Measurements from ENCODE around the gene NOTCH2. TPM values are rescaled to one million over a fixed set of nuclear protein-coding genes. Genes with fewer than 3 reads are reported as not detected.

The NOTCH2 gene
- total and polyA plus RNA-seq, 2 experiments from 2014 or later: 8.5 to 56.6 TPM

DNA sequence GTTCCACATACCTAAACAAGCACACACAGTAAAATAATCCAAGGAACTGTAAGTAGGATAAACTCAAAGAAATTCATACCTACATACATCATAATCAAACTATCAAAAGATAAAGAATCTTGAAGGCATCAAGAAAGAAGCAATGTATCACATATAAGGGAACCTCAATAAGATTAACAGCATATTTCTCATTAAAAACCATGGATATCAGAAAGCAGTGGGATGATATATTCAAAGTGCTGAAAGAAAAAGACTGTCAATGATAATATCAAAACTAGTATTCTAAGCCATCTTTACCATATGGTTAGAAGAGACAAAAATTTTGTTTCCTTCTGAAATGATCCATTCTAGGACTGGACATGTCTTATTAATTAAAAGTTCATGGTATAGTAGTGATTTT lies 136.1 kb downstream of the NOTCH2 start (continued):
- TF ChIP-seq, protein P1, sequence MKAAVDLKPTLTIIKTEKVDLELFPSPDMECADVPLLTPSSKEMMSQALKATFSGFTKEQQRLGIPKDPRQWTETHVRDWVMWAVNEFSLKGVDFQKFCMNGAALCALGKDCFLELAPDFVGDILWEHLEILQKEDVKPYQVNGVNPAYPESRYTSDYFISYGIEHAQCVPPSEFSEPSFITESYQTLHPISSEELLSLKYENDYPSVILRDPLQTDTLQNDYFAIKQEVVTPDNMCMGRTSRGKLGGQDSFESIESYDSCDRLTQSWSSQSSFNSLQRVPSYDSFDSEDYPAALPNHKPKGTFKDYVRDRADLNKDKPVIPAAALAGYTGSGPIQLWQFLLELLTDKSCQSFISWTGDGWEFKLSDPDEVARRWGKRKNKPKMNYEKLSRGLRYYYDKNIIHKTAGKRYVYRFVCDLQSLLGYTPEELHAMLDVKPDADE (IDR thresholded peaks at IDR 0.05): no peak
- TF ChIP-seq EZH2 (IDR thresholded peaks at IDR 0.05; ENCODE audit: low read depth, unreplicated experiment): no peak
- no peak for TF ChIP-seq NANOG (IDR thresholded peaks at IDR 0.05; ENCODE audit: borderline replicate concordance)
- no peak for TF ChIP-seq POLR2AphosphoS5 (IDR thresholded peaks at IDR 0.05; ENCODE audit: low read depth)
- TF ChIP-seq, protein P2, sequence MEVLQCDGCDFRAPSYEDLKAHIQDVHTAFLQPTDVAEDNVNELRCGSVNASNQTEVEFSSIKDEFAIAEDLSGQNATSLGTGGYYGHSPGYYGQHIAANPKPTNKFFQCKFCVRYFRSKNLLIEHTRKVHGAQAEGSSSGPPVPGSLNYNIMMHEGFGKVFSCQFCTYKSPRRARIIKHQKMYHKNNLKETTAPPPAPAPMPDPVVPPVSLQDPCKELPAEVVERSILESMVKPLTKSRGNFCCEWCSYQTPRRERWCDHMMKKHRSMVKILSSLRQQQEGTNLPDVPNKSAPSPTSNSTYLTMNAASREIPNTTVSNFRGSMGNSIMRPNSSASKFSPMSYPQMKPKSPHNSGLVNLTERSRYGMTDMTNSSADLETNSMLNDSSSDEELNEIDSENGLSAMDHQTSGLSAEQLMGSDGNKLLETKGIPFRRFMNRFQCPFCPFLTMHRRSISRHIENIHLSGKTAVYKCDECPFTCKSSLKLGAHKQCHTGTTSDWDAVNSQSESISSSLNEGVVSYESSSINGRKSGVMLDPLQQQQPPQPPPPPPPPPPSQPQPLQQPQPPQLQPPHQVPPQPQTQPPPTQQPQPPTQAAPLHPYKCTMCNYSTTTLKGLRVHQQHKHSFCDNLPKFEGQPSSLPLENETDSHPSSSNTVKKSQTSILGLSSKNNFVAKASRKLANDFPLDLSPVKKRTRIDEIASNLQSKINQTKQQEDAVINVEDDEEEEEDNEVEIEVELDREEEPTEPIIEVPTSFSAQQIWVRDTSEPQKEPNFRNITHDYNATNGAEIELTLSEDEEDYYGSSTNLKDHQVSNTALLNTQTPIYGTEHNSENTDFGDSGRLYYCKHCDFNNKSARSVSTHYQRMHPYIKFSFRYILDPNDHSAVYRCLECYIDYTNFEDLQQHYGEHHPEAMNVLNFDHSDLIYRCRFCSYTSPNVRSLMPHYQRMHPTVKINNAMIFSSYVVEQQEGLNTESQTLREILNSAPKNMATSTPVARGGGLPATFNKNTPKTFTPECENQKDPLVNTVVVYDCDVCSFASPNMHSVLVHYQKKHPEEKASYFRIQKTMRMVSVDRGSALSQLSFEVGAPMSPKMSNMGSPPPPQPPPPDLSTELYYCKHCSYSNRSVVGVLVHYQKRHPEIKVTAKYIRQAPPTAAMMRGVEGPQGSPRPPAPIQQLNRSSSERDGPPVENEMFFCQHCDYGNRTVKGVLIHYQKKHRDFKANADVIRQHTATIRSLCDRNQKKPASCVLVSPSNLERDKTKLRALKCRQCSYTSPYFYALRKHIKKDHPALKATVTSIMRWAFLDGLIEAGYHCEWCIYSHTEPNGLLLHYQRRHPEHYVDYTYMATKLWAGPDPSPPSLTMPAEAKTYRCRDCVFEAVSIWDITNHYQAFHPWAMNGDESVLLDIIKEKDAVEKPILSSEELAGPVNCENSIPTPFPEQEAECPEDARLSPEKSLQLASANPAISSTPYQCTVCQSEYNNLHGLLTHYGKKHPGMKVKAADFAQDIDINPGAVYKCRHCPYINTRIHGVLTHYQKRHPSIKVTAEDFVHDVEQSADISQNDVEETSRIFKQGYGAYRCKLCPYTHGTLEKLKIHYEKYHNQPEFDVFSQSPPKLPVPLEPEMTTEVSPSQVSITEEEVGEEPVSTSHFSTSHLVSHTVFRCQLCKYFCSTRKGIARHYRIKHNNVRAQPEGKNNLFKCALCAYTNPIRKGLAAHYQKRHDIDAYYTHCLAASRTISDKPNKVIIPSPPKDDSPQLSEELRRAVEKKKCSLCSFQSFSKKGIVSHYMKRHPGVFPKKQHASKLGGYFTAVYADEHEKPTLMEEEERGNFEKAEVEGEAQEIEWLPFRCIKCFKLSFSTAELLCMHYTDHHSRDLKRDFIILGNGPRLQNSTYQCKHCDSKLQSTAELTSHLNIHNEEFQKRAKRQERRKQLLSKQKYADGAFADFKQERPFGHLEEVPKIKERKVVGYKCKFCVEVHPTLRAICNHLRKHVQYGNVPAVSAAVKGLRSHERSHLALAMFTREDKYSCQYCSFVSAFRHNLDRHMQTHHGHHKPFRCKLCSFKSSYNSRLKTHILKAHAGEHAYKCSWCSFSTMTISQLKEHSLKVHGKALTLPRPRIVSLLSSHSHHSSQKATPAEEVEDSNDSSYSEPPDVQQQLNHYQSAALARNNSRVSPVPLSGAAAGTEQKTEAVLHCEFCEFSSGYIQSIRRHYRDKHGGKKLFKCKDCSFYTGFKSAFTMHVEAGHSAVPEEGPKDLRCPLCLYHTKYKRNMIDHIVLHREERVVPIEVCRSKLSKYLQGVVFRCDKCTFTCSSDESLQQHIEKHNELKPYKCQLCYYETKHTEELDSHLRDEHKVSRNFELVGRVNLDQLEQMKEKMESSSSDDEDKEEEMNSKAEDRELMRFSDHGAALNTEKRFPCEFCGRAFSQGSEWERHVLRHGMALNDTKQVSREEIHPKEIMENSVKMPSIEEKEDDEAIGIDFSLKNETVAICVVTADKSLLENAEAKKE (CRISPR knock-in tag; IDR thresholded peaks at IDR 0.05): no peak

DNA sequence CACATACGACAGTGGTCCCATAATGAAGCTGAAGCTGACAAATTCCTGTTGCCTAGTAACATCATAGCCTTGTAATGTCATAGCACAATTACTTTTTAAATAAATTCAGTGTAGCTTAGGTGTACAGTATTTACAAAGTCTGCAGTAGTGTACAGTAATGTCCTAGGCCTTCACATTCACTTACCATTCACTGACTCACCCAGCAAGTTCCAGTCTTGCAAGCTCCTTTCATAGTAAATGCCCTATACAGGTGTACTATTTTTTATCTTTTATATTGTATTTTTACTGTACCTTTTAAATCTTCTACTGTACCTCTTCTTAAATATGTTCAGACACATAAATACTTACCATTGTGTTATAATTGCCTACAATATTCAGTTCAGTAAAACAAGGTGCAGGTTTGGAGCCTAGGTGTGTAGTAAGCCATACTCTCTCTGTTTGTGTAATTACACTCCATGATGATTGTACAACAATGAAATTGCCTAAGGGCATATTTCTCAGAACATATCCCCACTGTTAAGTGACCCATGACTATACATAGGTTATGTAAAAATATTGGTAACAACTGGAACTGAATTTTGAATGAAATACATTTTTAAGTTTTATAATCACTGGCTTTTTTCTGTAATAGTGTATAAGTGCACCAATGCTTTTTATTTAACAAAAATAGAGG lies 139.7 kb downstream of the NOTCH2 start:
- Mint-ChIP-seq H3K4me3 (no peak overlapping the region), H3K36me3 (ENCODE audit: low read depth) (peaks cover 25% of the 10 kb centered on the region), H3K9me3 (no peaks in the 10 kb centered on the region), H3K27me3 (ENCODE audit: insufficient read depth, low read depth, poor library complexity) (no peaks in the 10 kb centered on the region), H3K4me1 (0 out of 3 replicates have a peak, but pooled peaks cover 7% of the 10 kb centered on the region), H3K27ac (no peak overlapping the region)
- H2AFZ ChIP-seq: no peak overlapping the region
- H4K20me1 ChIP-seq (replicated peaks; ENCODE audit: insufficient read depth): no peaks in the 10 kb centered on the region
- no peaks in the 10 kb centered on the region for H3K79me2 ChIP-seq (replicated peaks; ENCODE audit: insufficient read depth)
- no peak overlapping the region for H3K4me2 ChIP-seq
- H3F3A ChIP-seq (replicated peaks; ENCODE audit: low read depth): no peaks in the 10 kb centered on the region
- peaks cover 4% of the 10 kb centered on the region; the same call in 1 of the 2 replicates for H3K36me3 ChIP-seq (ENCODE audit: insufficient read depth)
- DNase-seq (ENCODE audit: low spot score) (no peak), ATAC-seq (no peak)
- TF ChIP-seq NANOG (IDR thresholded peaks at IDR 0.05; ENCODE audit: borderline replicate concordance) (no peak), EZH2 (IDR thresholded peaks at IDR 0.05; ENCODE audit: low read depth, unreplicated experiment) (no peak)
- H3K27ac ChIP-seq (ENCODE audit: low read depth): no peak overlapping the region
- H3K27me3 ChIP-seq (ENCODE audit: insufficient read depth): no peaks in the 10 kb centered on the region
- no peaks in the 10 kb centered on the region for H3K9me2 ChIP-seq (ENCODE audit: insufficient read depth)
- no peak overlapping the region for H3K4me3 ChIP-seq
- no peaks in the 10 kb centered on the region for H3K4me1 ChIP-seq (ENCODE audit: insufficient read depth)

All from GM23338 (cell line).